Measurements from ENCODE around the gene PCDHA4.

PCDHA4 gene

DNA sequence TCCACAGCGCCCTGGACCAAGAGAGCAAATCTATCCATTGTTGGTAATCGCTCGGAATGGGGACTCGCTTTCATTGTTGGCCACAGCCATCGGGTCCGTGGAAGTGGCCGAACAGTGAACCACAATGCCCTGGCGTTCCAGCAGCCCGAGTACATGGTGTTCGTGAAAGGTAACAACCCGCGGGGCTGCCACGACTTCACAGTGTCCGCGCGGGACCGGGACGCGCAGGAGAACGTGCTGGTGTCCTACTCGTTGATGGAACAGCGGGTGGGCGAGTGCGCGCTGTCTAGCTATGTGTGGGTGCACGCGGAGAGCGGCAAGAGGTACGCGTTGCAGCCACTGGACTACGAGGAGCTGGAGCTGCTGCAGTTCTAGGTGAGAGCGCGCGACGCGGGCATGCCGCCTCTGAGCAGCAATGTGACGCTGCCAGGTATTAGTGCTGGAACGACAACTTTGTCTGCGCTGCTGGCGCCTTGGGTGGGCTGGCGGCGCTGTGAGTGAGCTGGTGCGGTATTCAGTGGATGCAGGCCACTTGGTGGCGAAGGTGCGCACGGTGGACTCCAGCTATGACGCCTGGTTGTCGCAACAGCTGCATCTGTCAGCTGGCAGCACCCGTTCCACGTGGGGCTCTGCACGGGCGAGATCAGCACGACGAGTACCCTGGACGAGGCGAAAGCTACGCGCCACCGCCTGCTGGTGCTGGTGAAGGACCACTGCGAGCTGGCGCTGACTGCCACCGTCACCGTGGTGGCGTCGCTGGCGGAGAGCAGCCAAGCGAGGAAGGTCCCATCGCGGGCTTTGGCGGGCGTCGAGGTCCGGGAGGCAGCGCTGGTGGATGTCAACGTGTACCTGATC, 55.8 kb downstream of the PCDHA4 start:
- DNase-seq: no peak
